KOPT-K1 (cell line): ENCODE results near the gene LAMA5.

Source experiments
- H3K27ac ChIP-seq: fragments of 200-600 bp; sonication (generic); 2 replicates; pipeline ENCODE4 v1.5.1; 2016; ENCODE audit warnings: antibody characterized with exemption, mild to moderate bottlenecking, low read depth, low read length; ENCODE audit not compliant: poor library complexity, severe bottlenecking
- H3K36me3 ChIP-seq: fragments of 200-600 bp; sonication (generic); 2 replicates; pipeline ENCODE4 v1.5.1; 2017; ENCODE audit warnings: antibody characterized with exemption, mild to moderate bottlenecking, low read length, moderate library complexity; ENCODE audit not compliant: insufficient read depth
- H3K9me3 ChIP-seq: fragments of 200-600 bp; sonication (generic); 2 replicates; pipeline ENCODE4 v1.5.1; 2017; ENCODE audit warnings: antibody characterized with exemption, low read length, mild to moderate bottlenecking; ENCODE audit not compliant: insufficient read depth, poor library complexity, severe bottlenecking

Gene LAMA5

GRCh38 chr20:62406635-62407176, 39.6 kb upstream of the LAMA5 start:
- Histone ChIP-seq H3K27ac (peak overlapping the region; percentile 60), H3K9me3 (no peaks in the 10 kb centered on the region), H3K36me3 (no peaks in the 10 kb centered on the region; the same call in 1 of the 2 replicates)

- Histone ChIP-seq H3K9me3 (no peaks in the 10 kb centered on the region), H3K27ac (peak overlapping the region; percentile 60), H3K36me3 (no peaks in the 10 kb centered on the region; the same call in 1 of the 2 replicates)
Observed at GRCh38 chr20:62405981-62406513, 38.9 kb upstream of the LAMA5 start.

GRCh38 chr20:62405108-62405980, 38.2 kb upstream of the LAMA5 start:
- Histone ChIP-seq H3K27ac (no peak overlapping the region), H3K36me3 (no peaks in the 10 kb centered on the region; the same call in 1 of the 2 replicates), H3K9me3 (no peaks in the 10 kb centered on the region)

- Histone ChIP-seq H3K36me3 (no peaks in the 10 kb centered on the region; the same call in 1 of the 2 replicates), H3K9me3 (no peaks in the 10 kb centered on the region), H3K27ac (no peak overlapping the region)
Observed at GRCh38 chr20:62404761-62405107, 37.6 kb upstream of the LAMA5 start.

GRCh38 chr20:62404112-62404665, 37.1 kb upstream of the LAMA5 start:
- Histone ChIP-seq H3K9me3 (no peaks in the 10 kb centered on the region), H3K36me3 (no peaks in the 10 kb centered on the region; the same call in 1 of the 2 replicates), H3K27ac (no peak overlapping the region)

- Histone ChIP-seq H3K36me3 (no peaks in the 10 kb centered on the region; the same call in 1 of the 2 replicates), H3K9me3 (no peaks in the 10 kb centered on the region), H3K27ac (no peak overlapping the region)
Observed at GRCh38 chr20:62403331-62403730, 36.2 kb upstream of the LAMA5 start.

- Histone ChIP-seq H3K9me3 (no peaks in the 10 kb centered on the region), H3K36me3 (peaks cover 5% of the 10 kb centered on the region; the same call in 1 of the 2 replicates), H3K27ac (no peak overlapping the region)
Observed at GRCh38 chr20:62402456-62403150, 35.5 kb upstream of the LAMA5 start.

- Histone ChIP-seq H3K9me3 (no peaks in the 10 kb centered on the region), H3K36me3 (peaks cover 5% of the 10 kb centered on the region; the same call in 1 of the 2 replicates), H3K27ac (no peak overlapping the region)
Observed at GRCh38 chr20:62401331-62401779, 34.2 kb upstream of the LAMA5 start.

GRCh38 chr20:62400541-62400940, 33.4 kb upstream of the LAMA5 start:
- Histone ChIP-seq H3K9me3 (no peaks in the 10 kb centered on the region), H3K27ac (no peak overlapping the region), H3K36me3 (peaks cover 5% of the 10 kb centered on the region; the same call in 1 of the 2 replicates)

GRCh38 chr20:62400021-62400420, 32.9 kb upstream of the LAMA5 start:
- H3K36me3 ChIP-seq: peaks cover 5% of the 10 kb centered on the region; the same call in 1 of the 2 replicates
- no peaks in the 10 kb centered on the region for H3K9me3 ChIP-seq
- H3K27ac ChIP-seq: no peak overlapping the region

GRCh38 chr20:62398120-62398821, 31.2 kb upstream of the LAMA5 start:
- H3K36me3 ChIP-seq: peaks cover 11% of the 10 kb centered on the region; the same call in 1 of the 2 replicates
- H3K27ac ChIP-seq: no peak overlapping the region
- no peaks in the 10 kb centered on the region for H3K9me3 ChIP-seq

GRCh38 chr20:62396367-62397239, 29.5 kb upstream of the LAMA5 start:
- Histone ChIP-seq H3K27ac (no peak overlapping the region), H3K36me3 (peaks cover 17% of the 10 kb centered on the region; the same call in 1 of the 2 replicates), H3K9me3 (no peaks in the 10 kb centered on the region)

GRCh38 chr20:62395311-62396242, 28.5 kb upstream of the LAMA5 start:
- peaks cover 26% of the 10 kb centered on the region for H3K36me3 ChIP-seq

More at GRCh38 chr20:62395311-62396242, 28.5 kb upstream of the LAMA5 start:
- Histone ChIP-seq H3K27ac (no peak overlapping the region), H3K9me3 (no peaks in the 10 kb centered on the region)
